Bronchial epithelial cell (primary cell): ENCODE data around the gene PREB. TPM values are rescaled to one million over a fixed set of nuclear protein-coding genes. Genes with fewer than 3 reads are reported as not detected.

Experiments
- DNase-seq: peaks from one replicate; pipeline ENCODE4 v3.0.0-alpha.2; 2010; ENCODE audit warnings: low read depth
- FAIRE-seq: peaks from 2 replicates; lab custom pipeline; 2011; peaks lifted over from hg19 to GRCh38; lab: Jason Lieb, UNC
- H3K27me3 ChIP-seq: 2 replicates; pipeline ENCODE4 v1.5.1; 2011; ENCODE audit warnings: low read length; ENCODE audit not compliant: control insufficient read depth, insufficient read depth
- H3K36me3 ChIP-seq: 2 replicates; pipeline ENCODE4 v1.5.1; 2011; ENCODE audit warnings: low read length; ENCODE audit not compliant: control insufficient read depth, insufficient read depth
- H3K4me3 ChIP-seq: 2 replicates; pipeline ENCODE4 v1.5.1; 2011; ENCODE audit warnings: mild to moderate bottlenecking, low read depth, low read length, control low read depth
- total RNA-seq: library from RNA; depleted of rRNA; stranded (reverse); fragments of >200 nt; gene quantifications from 2 replicates; pipeline ENCODE4 v1.2.1, GENCODE V29; 2014
- TF ChIP-seq, protein P1 (sequence below): IDR thresholded peaks from 2 replicates; pipeline ENCODE4 v1.5.1; 2011; ENCODE audit warnings: mild to moderate bottlenecking, moderate library complexity, low read length, control low read depth, inconsistent platforms; ENCODE audit not compliant: insufficient read depth, severe bottlenecking

PREB gene
- total RNA-seq, 1 donor from 2014 or later, result 46.1 TPM

DNA sequence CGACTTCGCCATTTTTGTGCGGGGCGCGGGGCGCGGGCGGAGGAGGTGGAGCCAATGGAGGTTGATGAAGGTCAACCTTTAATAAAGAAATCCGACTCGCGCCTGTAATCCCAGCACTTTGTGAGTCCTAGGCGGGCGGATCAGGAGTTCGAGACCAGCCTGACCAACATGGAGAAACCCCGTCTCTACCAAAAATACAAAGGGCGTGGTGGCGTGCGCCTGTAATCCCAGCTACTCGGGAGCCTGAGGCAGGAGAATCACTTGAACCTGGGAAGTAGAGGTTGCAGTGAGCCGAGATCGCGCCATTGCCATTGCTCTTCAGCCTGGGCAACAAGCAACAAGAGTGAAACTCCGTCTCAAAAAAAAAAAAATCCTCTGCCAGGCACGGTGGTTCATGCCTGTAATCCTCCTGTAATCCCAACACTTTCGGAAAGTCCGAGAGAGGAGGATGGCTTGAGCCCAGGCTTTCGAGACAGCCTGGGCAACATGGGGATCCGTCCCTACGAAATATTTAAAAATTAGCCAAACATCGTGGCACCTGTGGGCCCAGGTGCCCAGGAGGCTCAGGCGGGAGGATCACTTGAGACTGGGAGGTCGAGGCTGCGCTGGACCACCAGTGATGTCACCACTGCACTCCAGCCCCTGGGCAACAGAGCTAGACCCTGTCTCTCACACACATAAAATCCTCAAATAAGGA, 493 bp upstream of the PREB start:
- DNase-seq (no peak), FAIRE-seq (no peak)
- Histone ChIP-seq H3K27me3 (peaks cover 2% of the 10 kb centered on the region), H3K36me3 (peaks cover 13% of the 10 kb centered on the region), H3K4me3 (peak overlapping the region; percentile 88)
- TF ChIP-seq, protein P1, sequence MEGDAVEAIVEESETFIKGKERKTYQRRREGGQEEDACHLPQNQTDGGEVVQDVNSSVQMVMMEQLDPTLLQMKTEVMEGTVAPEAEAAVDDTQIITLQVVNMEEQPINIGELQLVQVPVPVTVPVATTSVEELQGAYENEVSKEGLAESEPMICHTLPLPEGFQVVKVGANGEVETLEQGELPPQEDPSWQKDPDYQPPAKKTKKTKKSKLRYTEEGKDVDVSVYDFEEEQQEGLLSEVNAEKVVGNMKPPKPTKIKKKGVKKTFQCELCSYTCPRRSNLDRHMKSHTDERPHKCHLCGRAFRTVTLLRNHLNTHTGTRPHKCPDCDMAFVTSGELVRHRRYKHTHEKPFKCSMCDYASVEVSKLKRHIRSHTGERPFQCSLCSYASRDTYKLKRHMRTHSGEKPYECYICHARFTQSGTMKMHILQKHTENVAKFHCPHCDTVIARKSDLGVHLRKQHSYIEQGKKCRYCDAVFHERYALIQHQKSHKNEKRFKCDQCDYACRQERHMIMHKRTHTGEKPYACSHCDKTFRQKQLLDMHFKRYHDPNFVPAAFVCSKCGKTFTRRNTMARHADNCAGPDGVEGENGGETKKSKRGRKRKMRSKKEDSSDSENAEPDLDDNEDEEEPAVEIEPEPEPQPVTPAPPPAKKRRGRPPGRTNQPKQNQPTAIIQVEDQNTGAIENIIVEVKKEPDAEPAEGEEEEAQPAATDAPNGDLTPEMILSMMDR, result no peak

DNA sequence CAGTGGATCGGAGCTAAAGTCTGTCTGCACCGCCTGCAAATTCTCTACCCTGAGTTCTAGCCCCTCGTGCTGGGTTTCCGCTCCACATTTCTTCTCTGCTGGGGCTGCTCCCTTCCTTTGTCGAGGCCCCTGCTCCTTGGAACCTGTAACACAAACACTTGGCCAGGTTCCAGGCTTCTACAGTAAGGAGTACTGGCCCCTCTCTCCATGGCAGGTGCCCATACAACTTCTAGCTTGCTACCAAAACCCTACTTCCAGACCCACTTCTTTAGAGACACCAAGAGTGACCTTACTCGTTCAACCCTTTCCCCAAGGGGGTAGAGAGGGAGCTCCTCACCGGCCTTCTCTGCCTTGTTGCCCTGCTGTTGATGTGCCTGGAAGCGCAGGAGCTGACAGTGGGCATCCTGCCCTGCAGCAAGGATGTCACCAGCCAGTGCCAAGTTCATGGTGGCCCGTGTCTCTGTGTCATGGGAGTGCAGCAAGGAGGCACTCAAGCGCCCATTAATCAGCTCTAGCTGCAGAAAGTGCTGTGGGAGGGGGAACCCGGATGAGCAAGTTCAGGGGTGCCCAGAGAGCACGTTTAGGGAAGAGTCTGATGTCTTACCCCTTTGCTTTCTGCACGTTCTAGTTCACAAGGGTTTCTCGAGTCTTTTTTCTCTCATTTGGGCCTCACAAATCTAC, 1.1 kb downstream of the PREB start:
- Histone ChIP-seq H3K36me3 (peaks cover 14% of the 10 kb centered on the region), H3K4me3 (peak overlapping the region; percentile 88), H3K27me3 (peaks cover 2% of the 10 kb centered on the region)
- DNase-seq, result no peak
- FAIRE-seq, result no peak
- TF ChIP-seq, protein P1, result no peak

DNA sequence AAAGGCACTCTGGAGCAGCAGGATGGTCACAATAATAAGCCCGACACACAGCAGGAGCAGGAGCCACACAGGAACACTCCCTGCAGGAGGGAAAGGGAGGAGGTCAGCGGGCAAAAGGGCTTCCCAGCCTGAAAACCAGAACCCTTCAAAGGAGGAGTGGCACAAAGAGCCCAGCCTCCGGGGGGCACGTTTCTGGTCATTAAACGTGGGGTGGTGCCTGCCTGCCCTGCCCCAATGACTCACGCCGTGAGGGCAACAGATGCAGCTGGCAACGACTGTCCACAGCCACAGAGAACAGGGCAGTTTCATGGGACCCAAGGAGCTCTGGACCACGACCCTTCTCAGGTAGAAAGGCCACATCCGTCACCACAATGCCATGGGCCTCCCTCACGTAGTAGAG, 3.0 kb downstream of the PREB start:
- DNase-seq (no peak), FAIRE-seq (no peak)
- TF ChIP-seq, protein P1, result no peak
- Histone ChIP-seq H3K4me3 (no peak overlapping the region), H3K27me3 (no peaks in the 10 kb centered on the region), H3K36me3 (peaks cover 14% of the 10 kb centered on the region)

DNA sequence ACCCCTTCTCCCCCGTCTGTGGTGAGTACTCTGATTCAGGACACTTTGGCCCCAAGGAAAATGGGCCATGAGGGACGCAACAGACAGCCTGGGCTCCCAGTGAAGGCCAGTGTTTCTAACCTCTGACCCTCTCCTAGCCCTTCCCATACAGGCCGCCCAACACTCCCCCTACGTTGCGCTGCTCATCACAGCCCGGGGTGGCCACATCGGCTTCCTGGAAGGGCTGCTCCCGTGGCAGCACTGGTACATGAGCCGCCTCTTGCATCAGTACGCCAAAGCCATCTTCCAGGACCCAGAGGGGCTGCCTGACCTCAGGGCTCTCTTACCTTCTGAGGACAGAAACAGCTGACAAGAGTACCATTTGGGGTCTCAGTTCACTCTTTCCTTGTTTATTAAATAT, 4.0 kb downstream of the PREB start:
- FAIRE-seq, result no peak
- Histone ChIP-seq H3K27me3 (no peaks in the 10 kb centered on the region), H3K36me3 (peaks cover 14% of the 10 kb centered on the region), H3K4me3 (no peak overlapping the region)
- TF ChIP-seq, protein P1, result no peak
- DNase-seq, result no peak

DNA sequence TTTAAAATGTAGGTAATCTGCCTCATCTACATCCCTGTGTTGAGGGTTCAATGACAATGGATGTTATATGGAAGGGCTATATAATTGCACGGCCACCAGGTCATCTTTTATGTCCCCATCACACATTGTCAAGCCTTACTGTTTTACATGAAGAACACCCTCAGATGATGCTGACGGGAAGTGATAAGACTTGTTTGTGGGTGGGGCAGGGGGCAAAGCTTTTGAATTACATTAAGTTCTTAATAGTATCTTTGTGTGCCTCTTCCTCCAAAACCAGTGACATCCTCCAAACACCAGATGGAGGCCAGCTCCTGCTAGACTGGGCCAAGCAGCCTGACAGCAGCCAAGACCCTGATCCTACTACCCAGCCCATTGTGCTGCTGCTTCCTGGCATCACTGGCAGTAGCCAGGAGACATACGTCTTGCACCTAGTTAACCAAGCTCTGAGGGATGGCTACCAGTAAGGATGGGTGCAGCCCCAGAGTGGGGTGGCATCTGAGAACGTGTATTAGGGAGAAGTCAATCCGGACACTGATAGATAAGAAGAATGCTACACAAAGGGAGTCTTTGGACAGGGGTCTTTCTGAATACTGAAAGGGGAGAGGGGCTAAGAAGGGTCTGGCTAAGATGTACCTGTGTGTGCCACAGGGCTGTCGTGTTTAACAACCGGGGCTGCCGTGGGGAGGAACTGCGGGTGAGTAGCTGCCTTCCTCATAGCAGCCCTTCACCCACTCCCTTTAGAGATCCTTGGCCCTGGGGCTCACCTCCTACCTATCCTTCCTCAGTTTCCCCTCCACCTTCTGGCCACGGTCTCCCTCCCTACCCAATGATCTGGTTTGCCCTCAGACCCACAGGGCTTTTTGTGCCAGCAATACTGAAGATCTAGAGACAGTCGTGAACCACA, 5.5 kb downstream of the PREB start:
- FAIRE-seq (no peak), DNase-seq (no peak)
- H3K4me3 ChIP-seq, result no peak overlapping the region
- H3K27me3 ChIP-seq, result no peaks in the 10 kb centered on the region
- TF ChIP-seq, protein P1, result no peak
- peaks cover 14% of the 10 kb centered on the region for H3K36me3 ChIP-seq
